Activated CD8-positive, alpha-beta memory T cell treated with anti-CD3 and anti-CD28 coated beads for 24 hours (primary cell): Measurements from ENCODE around the gene UTP15.

ENCODE experiments used
- DNase-seq: peaks from one replicate; pipeline ENCODE4 v3.0.0-alpha.2; 2020

UTP15 gene

DNA sequence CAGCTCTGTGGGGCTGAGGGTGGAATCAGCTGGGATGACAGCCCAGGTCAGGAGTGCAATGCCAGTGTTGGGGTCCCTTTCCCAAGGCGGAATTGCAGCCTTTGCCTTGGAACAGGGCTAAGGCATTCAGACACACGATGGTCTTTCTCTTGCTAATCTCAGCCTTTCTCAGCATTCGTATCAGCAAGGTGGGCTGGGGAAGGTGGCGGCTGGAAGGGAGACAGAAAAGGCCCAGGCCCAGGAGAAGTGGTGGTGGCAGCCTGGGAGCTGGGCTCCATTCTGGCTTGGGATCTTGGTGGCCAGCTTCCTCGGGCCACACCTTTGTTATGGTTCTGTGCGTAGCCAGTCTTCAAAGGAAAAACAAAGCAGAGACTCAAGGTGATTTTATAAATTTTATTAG lies 59.3 kb downstream of the UTP15 start:
- DNase-seq: no peak

- DNase-seq: no peak
Observed at GRCh38 chr5:73625372-73625943, 59.9 kb downstream of the UTP15 start.

DNA sequence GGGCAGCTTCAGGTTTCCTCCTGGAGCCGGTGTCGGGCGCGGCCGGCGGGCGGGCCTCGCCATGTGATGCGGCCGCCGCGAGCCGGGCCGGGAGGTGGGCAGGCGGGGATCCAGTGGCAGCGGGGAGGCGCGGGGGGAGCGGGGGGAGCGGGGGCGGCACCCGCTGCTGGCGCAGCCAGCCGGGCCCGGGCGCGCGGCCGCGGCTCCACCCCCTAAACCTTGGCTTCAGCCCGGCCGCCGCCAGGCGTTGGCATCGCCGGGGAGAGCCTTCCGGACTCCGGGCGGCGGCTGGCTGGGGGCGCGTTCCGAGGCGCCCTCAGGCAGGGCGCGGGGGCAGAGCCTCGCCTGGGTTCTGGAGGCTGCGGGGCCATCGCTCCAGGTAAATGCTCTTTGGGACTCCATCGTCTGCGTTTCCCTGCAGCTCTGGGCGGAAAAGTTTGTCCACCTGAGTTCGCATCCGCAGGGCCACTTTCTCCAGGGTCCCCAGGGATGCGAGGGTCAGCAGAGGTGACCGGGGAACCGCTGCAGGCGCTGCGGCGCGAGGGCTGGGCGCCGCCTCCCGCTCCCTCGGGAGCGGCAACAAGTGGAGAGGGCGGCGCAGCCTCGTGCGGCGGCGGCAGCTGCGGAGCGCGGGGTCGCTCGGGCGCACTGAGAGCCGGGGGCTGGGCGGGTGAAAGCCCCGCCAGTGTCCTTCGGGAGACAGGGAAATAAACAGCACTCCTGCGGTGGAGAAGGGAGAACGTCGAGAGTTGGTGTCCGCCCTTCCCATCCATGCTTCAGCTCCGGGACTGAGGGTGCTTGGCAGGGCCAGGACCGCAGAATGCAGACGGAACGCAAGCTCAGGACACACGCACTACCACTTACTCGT lies 60.6 kb downstream of the UTP15 start, which contains the start of gene ARHGEF28:
Gene ARHGEF28, plus strand, starts transcription at position 253 of the 868 bp plus-strand sequence. CDS start 58,656 bp downstream, outside the sequence.
- peak; percentile 61 for DNase-seq

GRCh38 chr5:73626814-73627313 lies 61.3 kb downstream of the UTP15 start:
- no peak for DNase-seq

GRCh38 chr5:73629456-73629855 lies 63.9 kb downstream of the UTP15 start:
- no peak for DNase-seq

- DNase-seq: no peak
Observed at GRCh38 chr5:73630765-73631164, 65.2 kb downstream of the UTP15 start.

DNA sequence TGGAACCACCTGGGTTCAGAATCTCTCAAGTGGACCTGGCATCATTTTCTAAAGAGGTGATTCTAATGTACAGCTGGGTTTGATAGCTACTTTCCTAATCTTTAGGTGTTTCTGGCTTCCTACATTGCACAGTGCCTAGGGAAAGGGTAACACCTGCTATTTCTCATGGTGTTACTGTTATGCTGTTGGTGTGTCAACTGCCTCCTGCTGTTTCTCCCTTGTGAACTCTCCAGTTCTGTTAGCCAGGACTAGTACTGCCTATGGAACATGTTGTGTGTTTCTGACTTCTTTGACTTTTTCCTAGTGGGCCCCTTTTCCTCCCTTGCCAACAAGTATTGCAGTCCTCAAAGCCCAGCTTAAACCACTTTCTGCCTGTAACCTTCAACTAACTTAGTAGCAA lies 66.0 kb downstream of the UTP15 start:
- no peak for DNase-seq
